GM12878 (cell line): ENCODE measurements around the gene MACROD2. TPM values are rescaled to one million over a fixed set of nuclear protein-coding genes. Genes with fewer than 3 reads are reported as not detected.

Experiments
- ATAC-seq: fragments of 200-7000 bp; cut with Tn5 transposase; 3 replicates; pipeline ENCODE4 v1.9.1; 2020; ENCODE audit warnings: mild to moderate bottlenecking, moderate library complexity
- BruUV-seq: library from RNA; stranded (reverse); fragments of 400-500 nt; replicated peaks from 2 replicates; lab custom pipeline; 2021; lab: Mats Ljungman, UMichigan
- CTCF ChIA-PET: fragments of 300-600 bp; sonication (Branson Sonifier 250); formaldehyde crosslinking; extraction: SDS; loops from one replicate; lab custom pipeline; 2021; ENCODE audit warnings: inconsistent platforms; lab: Yijun Ruan, JAX
- POLR2A ChIA-PET: fragments of 350-600 bp; formaldehyde crosslinking; extraction: SDS; loops from one replicate; lab custom pipeline; 2021; ENCODE audit warnings: inconsistent platforms; lab: Charles Lee
- RAD21 ChIA-PET: fragments of 300-600 bp; sonication (Branson Sonifier 250); formaldehyde crosslinking; loops from one replicate; lab custom pipeline; 2023; ENCODE audit warnings: antibody characterized with exemption; ENCODE audit not compliant: unreplicated experiment; lab: Charles Lee
- SMC1A ChIA-PET: fragments of 300-600 bp; sonication (Branson Sonifier 250); formaldehyde crosslinking; loops from one replicate; lab custom pipeline; 2023; ENCODE audit not compliant: unreplicated experiment, uncharacterized antibody; lab: Charles Lee
- DNase-seq: peaks from one replicate; pipeline ENCODE4 v3.0.0-alpha.2; 2011; ENCODE audit warnings: low read depth, low spot score
- FAIRE-seq: peaks from 3 replicates; lab custom pipeline; 2011; peaks lifted over from hg19 to GRCh38; lab: Jason Lieb, UNC
- H2AFZ ChIP-seq: 2 replicates; pipeline ENCODE4 v1.6.0; 2011; ENCODE audit warnings: low read depth, low read length, control low read depth; ENCODE audit not compliant: control insufficient read depth
- H3K27ac ChIP-seq: 2 replicates; pipeline ENCODE4 v1.5.1; 2011; ENCODE audit warnings: control low read depth; ENCODE audit not compliant: control insufficient read depth, insufficient read depth
- H3K27me3 ChIP-seq, 2 experiments: replicated peaks in 1 of 2; 2 replicates each; pipeline versions ENCODE4 v1.6.0 to v1.6.1; 2011; ENCODE audit warnings: low read length in 1 of 2; ENCODE audit not compliant: control insufficient read depth in 2 of 2, insufficient read depth in 2 of 2
- H3K36me3 ChIP-seq, 2 experiments: 2 replicates each; pipeline ENCODE4 v1.5.1; 2011; ENCODE audit warnings: low read length in 1 of 2; ENCODE audit not compliant: control insufficient read depth in 2 of 2, insufficient read depth in 2 of 2
- H3K4me1 ChIP-seq: 2 replicates; pipeline ENCODE4 v1.6.1; 2011; ENCODE audit warnings: mild to moderate bottlenecking, low read length, moderate library complexity, mixed read lengths; ENCODE audit not compliant: control insufficient read depth, insufficient read depth
- H3K4me2 ChIP-seq: 2 replicates; pipeline ENCODE4 v1.6.0; 2011; ENCODE audit warnings: control low read depth; ENCODE audit not compliant: control insufficient read depth, insufficient read depth
- H3K4me3 ChIP-seq: fragments of 200-600 bp; sonication (generic); 2 replicates; pipeline ENCODE4 v1.5.1; 2016
- H3K79me2 ChIP-seq: 2 replicates; pipeline ENCODE4 v1.6.0; 2011; ENCODE audit warnings: low read length; ENCODE audit not compliant: control insufficient read depth, insufficient read depth
- H3K9ac ChIP-seq: 2 replicates; pipeline ENCODE4 v1.8.0; 2011; ENCODE audit warnings: low read length, control low read depth, mixed read lengths; ENCODE audit not compliant: control insufficient read depth, insufficient read depth
- H3K9me3 ChIP-seq: replicated peaks from 3 replicates; pipeline ENCODE4 v1.5.1; 2011; ENCODE audit warnings: mild to moderate bottlenecking, low read length; ENCODE audit not compliant: control insufficient read depth, insufficient read depth
- H4K20me1 ChIP-seq: 2 replicates; pipeline ENCODE4 v1.6.0; 2011; ENCODE audit not compliant: control insufficient read depth, insufficient read depth
- ELK1 ChIP-seq: IDR thresholded peaks from 2 replicates; pipeline ENCODE4 v1.6.1; 2012; ENCODE audit warnings: low read depth, low read length, improper control_type of control experiment
- FOXK2 ChIP-seq: fragments of 450-650 bp; IDR thresholded peaks from 2 replicates; pipeline ENCODE4 v1.6.1; 2017; ENCODE audit warnings: mild to moderate bottlenecking, moderate library complexity
- IKZF1 ChIP-seq: fragments of 450-650 bp; conservative IDR thresholded peaks from 2 replicates; pipeline ENCODE4 v1.6.1; 2017; ENCODE audit warnings: antibody characterized with exemption, mild to moderate bottlenecking
- NFYB ChIP-seq: IDR thresholded peaks from 2 replicates; pipeline ENCODE4 v1.6.1; 2011; ENCODE audit warnings: low read depth, mild to moderate bottlenecking, low read length, improper control_type of control experiment, moderate library complexity; ENCODE audit not compliant: insufficient read depth
- RAD51 ChIP-seq: fragments of 450-650 bp; IDR thresholded peaks from 2 replicates; pipeline ENCODE4 v1.6.1; 2016; ENCODE audit warnings: moderate library complexity, mild to moderate bottlenecking, inconsistent platforms
- SUZ12 ChIP-seq: fragments of 200-600 bp; sonication (generic); IDR thresholded peaks from one replicate; pipeline ENCODE4 v1.6.1; 2018; ENCODE audit warnings: antibody characterized with exemption, mild to moderate bottlenecking; ENCODE audit not compliant: unreplicated experiment
- WGBS: methylation state at CpG from one replicate; pipeline ENCODE4 v1.1.6; 2016; ENCODE audit warnings: low lambda C conversion rate; ENCODE audit not compliant: insufficient replicate concordance, insufficient coverage; ENCODE audit errors: missing lambda C conversion rate; 5-methylcytosine and 5-hydroxymethylcytosine counted together
- in situ Hi-C: fragments of 300-500 bp; cut with MboI; formaldehyde crosslinking; loops from 9 replicates; pipeline ENCODE4 v1.14.3; 2018; ENCODE audit warnings: mixed read lengths
- intact Hi-C: fragments of 100-400 bp; cut with micrococcal nuclease; formaldehyde crosslinking; loops from one replicate; pipeline ENCODE4 v1.14.2; 2022; ENCODE audit not compliant: unreplicated experiment
- polyA plus RNA-seq, 11 experiments: library from polyadenylated mRNA; depleted of rRNA in 4 of 11; unstranded in 6 of 11; stranded (reverse) in 5 of 11; fragments of >200 nt; fragmentation: Nextera tagmentation in 4 of 11; fragmentation: Illumina TruSeq in 1 of 11; extraction: Ambion mirVana in 4 of 11; extraction: Trizol in 1 of 11; gene quantifications; 1 replicate in 1 of 11; 2 replicates in 10 of 11; pipeline versions ENCODE4 v1.2.1 to v1.2.3, GENCODE V29; 2011 to 2016; ENCODE audit warnings: inconsistent platforms in 2 of 11, missing spikeins in 2 of 11, low read depth in 1 of 11
- total RNA-seq, 4 experiments: library from RNA; depleted of rRNA in 3 of 4; stranded (reverse); fragments of >200 nt in 3 of 4; fragmentation: Illumina TruSeq in 1 of 4; extraction: Trizol in 1 of 4; gene quantifications; 2 replicates each; pipeline versions ENCODE4 v1.2.1 to v1.2.3, GENCODE V29; 2013 to 2021
- TF ChIP-seq, protein P1 (sequence below): fragments of 450-650 bp; formaldehyde crosslinking; IDR thresholded peaks from 2 replicates; pipeline ENCODE4 v1.4.0; 2022; ENCODE audit warnings: mild to moderate bottlenecking, moderate library complexity

The MACROD2 gene
- total and polyA plus RNA-seq, 10 of the 15 experiments (the other 5 are each of a cell fraction or from before 2014, with no cell fraction given), result 1.1 to 21.5 (median 2.2) TPM

- TF ChIP-seq IKZF1 (no peak), FOXK2 (no peak), RAD51 (no peak), NFYB (no peak), SUZ12 (no peak), ELK1 (no peak)
- TF ChIP-seq, protein P1, sequence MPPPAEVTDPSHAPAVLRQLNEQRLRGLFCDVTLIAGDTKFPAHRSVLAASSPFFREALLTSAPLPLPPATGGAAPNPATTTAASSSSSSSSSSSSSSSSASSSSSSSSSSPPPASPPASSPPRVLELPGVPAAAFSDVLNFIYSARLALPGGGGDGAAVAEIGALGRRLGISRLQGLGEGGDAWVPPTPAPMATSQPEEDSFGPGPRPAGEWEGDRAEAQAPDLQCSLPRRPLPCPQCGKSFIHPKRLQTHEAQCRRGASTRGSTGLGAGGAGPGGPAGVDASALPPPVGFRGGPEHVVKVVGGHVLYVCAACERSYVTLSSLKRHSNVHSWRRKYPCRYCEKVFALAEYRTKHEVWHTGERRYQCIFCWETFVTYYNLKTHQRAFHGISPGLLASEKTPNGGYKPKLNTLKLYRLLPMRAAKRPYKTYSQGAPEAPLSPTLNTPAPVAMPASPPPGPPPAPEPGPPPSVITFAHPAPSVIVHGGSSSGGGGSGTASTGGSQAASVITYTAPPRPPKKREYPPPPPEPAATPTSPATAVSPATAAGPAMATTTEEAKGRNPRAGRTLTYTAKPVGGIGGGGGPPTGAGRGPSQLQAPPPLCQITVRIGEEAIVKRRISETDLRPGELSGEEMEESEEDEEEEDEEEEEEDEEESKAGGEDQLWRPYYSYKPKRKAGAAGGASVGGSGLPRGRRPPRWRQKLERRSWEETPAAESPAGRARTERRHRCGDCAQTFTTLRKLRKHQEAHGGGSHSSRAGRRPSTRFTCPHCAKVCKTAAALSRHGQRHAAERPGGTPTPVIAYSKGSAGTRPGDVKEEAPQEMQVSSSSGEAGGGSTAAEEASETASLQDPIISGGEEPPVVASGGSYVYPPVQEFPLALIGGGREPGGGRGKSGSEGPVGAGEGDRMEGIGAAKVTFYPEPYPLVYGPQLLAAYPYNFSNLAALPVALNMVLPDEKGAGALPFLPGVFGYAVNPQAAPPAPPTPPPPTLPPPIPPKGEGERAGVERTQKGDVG, result no peak
- Histone ChIP-seq H3K27me3 (no peaks in the 10 kb centered on the region), H3K9ac (no peak overlapping the region), H4K20me1 (no peaks in the 10 kb centered on the region), H3K4me3 (no peak overlapping the region), H3K36me3 (no peaks in the 10 kb centered on the region), H2AFZ (no peak overlapping the region), H3K4me2 (no peak overlapping the region), H3K79me2 (no peaks in the 10 kb centered on the region), H3K4me1 (no peaks in the 10 kb centered on the region), H3K9me3 (peaks cover 9% of the 10 kb centered on the region; the same call in 2 of the 3 replicates), H3K27ac (no peak overlapping the region)
- WGBS, result 22% methylated on average over 2 of the region's 2 CpGs
- ChIA-PET POLR2A (no interaction called here), RAD21 (no interaction called here), SMC1A (interaction anchor here (0.6 kb wide), 1 partner anchor 16 kb away, joined by 3 read pairs; no protein-coding TSS in a partner anchor), CTCF (no interaction called here)
- DNase-seq (no peak), ATAC-seq (no peak), FAIRE-seq (no peak)
- in situ Hi-C loops, result no loop called here
- intact Hi-C loops, result no loop called here
- BruUV-seq, result no TSS peak
Measured at GRCh38 chr20:15179381-15179780, 1184.1 kb downstream of the MACROD2 start.
